Keratinocyte (primary cell): ENCODE data around the gene EIF3D.

Experiments used
- EZH2 ChIP-seq: IDR thresholded peaks from one replicate; pipeline ENCODE4 v1.6.1; 2012; ENCODE audit warnings: inconsistent platforms, mild to moderate bottlenecking, low read length, moderate library complexity
- TF ChIP-seq, protein P1 (sequence below), 3 experiments: IDR thresholded peaks in 1 of 3; conservative IDR thresholded peaks in 1 of 3; optimal IDR thresholded peaks in 1 of 3; 2 replicates in 2 of 3; 3 replicates in 1 of 3; pipeline versions ENCODE3 to v1.5.1; 2011; ENCODE audit warnings: low read length in 3 of 3, mild to moderate bottlenecking in 3 of 3, moderate library complexity in 2 of 3, control low read depth in 1 of 3, inconsistent platforms in 1 of 3; ENCODE audit not compliant: insufficient read depth in 2 of 3; ENCODE audit errors: extremely low read depth in 1 of 3

DNA sequence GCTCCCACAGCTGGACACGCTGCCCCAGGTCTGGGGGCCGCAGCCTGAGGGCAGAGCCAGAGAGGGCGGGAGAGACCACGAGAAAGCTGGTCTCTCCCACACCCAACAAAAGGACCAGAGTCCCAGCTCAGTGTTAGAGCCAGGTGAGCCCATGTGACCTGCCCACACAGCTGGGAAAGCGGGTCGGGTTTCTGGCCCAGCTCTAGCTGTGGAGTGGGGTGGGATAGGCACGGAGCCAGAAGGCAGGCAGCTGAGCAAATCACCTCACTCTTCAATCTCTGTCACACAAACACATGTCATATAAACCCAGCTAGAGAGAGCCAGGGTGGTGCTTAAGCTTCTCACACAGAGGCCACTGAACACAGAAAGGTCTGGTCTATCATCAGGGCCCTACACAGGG is 7.8 kb upstream of the EIF3D start:
- TF ChIP-seq EZH2 = no peak
- TF ChIP-seq, protein P1, sequence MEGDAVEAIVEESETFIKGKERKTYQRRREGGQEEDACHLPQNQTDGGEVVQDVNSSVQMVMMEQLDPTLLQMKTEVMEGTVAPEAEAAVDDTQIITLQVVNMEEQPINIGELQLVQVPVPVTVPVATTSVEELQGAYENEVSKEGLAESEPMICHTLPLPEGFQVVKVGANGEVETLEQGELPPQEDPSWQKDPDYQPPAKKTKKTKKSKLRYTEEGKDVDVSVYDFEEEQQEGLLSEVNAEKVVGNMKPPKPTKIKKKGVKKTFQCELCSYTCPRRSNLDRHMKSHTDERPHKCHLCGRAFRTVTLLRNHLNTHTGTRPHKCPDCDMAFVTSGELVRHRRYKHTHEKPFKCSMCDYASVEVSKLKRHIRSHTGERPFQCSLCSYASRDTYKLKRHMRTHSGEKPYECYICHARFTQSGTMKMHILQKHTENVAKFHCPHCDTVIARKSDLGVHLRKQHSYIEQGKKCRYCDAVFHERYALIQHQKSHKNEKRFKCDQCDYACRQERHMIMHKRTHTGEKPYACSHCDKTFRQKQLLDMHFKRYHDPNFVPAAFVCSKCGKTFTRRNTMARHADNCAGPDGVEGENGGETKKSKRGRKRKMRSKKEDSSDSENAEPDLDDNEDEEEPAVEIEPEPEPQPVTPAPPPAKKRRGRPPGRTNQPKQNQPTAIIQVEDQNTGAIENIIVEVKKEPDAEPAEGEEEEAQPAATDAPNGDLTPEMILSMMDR (optimal IDR thresholded peaks at IDR 0.05 in 1 of 3, IDR thresholded peaks at IDR 0.05 in 1 of 3, conservative IDR thresholded peaks at IDR 0.05 in 1 of 3; ENCODE audit: extremely low read depth in 1 of 3, insufficient read depth in 2 of 3, low read length in 3 of 3) = no peak
